Stimulated activated CD4-positive, alpha-beta T cell treated with anti-CD3 and anti-CD28 coated beads, Interleukin-12 subunit alpha, Interleukin-12 subunit beta, amount 100 ng/mL, for 24 hours (primary cell): ENCODE results near the gene DNALI1.

ENCODE experiments used
- DNase-seq, 2 experiments: peaks; one replicate each; pipeline ENCODE4 v3.0.0-alpha.2; 2020; ENCODE audit warnings: low read depth in 2 of 2

The DNALI1 gene

DNA sequence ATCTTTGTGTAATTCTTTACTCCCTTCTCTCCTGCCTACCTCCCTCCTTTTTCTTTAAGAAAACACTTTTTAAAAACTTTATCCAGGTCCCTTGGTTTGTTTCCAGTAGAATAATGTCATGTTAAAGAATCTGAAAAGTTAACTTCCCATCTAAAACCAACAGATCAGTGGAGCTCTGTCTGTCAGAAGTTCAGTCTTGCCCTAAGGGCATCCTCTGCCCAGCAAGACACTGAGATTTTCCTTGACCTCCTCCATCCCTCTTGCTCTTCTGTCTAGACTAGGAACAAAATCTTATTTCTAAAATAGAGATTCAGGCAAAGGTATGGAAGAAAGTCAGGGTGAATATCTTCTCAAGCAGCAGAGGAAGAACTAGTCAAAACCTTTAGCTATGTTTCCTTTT is 44.7 kb downstream of the DNALI1 start:
- DNase-seq, result no peak

- DNase-seq, result peak in 1 of 2 experiments; percentile 15
Measured at GRCh38 chr1:37602750-37603694, 46.3 kb downstream of the DNALI1 start.

GRCh38 chr1:37605061-37605650 is 48.4 kb downstream of the DNALI1 start:
- DNase-seq, result no peak

- no peak for DNase-seq
Measured at GRCh38 chr1:37605806-37606474, 49.2 kb downstream of the DNALI1 start.

DNA sequence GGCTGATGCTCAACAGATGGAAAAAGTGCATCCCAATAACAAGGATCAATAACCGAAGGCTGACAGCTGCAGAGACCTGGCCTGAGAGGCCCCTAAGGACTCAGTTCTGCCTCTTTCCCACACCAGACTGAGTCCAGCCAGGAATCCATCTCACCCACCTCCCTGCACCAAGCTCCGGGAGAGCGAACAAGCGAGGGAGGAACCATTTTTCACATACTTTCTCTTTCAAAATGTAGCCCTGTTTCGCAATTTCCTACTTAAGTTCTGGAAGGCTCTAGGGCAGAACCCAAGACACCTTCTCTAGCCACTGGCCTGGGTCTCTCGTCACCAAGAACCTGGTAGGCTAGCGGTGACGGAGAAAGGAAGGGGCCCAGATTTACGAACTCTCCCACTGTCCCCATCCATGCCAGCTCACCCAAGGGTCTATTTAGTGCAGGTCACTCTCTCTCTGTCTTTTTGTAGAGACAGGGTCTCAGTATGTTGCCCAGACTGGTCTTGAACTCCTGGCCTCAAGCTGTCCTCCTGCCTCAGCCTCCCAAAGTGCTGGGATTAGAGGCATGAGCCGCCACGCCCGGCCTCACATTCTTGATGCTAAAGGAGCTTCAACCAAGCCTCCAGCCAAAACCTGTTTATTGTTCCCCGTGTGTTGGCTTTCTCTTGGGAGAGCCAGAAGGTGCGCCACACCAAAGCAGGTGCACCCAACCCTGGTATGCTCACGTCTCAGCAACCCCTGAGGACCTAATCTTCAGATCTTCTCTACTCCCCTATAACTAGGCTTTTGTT is 49.9 kb downstream of the DNALI1 start:
- no peak for DNase-seq

DNA sequence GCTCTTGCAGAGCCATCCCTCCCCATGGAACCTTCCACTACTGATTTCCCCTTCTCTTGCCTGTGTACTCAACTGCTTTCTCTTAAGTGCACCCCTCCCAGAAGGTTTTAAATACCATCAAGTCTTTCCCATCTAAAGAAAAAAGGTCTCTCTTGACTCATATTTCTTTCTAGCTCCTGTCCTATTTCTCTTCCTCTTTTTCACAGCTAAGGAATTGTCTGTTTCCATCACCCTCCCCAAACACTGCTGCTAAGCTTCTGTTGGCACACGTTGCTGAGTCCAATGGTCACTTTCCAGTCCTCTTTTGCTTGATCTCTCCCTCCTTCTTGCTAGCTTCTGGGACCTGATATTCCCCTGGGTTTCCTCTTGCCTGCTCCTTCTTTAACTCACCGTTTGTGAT is 52.3 kb downstream of the DNALI1 start:
- no peak for DNase-seq

DNA sequence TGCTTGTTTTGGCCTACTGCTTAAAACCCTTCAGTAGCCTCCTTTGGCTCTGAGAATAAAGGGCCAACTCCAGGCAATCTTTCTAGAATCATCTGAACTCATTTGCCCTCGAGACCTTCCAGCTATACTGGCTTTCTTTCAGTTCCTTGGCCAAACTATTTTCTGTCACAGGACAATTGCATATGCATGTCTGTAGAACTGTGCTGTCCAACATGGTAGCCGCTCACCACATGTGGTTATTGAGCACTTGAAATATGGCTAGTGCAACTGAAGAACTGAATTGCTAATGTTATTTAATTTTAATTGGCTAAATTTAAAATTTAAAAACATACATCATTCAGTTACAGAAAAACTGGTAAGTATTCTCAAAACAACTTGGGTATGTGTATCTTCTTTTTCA is 53.3 kb downstream of the DNALI1 start:
- no peak for DNase-seq

DNA sequence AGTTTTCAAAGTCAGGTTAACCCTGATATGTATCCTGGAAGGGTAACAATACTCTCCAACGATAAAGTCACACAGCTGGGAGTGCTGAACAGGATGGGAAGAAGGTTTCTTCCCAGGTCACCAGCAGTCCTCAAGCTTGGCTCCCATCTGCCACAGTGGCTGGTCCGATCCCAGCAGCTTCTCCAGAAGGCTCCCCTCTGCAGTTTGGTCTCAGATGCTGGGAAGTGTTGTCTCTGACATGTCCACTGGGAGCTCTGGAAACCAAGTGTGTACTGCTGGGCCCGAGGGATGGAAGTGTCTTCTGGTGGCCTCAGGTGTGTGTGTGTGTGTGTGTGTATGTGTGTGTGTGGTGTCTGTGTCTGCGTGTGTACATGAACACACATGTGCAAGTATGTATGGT is 55.4 kb downstream of the DNALI1 start:
- no peak for DNase-seq

DNA sequence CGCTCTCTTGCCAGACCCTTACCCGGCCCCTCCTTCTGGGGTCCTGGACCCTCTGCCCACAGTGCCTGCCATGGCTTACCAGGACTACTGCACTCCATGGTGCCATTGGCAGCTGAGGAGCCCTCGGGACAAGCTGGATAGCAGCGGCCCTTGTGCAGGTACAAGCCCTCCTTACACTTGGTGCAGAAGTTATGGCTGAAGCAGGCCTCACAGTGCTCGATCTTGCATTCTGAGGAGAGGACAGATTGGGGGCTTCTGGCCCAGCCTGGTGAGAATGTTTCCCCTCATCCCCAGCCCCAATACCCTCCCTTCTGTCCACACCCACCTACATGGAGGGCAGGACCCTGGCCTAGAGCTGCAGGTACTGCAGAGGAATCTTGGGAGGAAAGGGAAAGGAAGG is 57.4 kb downstream of the DNALI1 start:
- DNase-seq, result no peak

- DNase-seq, result no peak
Measured at GRCh38 chr1:37616330-37616729, 59.6 kb downstream of the DNALI1 start.
